ENCODE data around the gene SMPDL3B. TPM values are rescaled to one million over a fixed set of nuclear protein-coding genes. Genes with fewer than 3 reads are reported as not detected.

Gene SMPDL3B
- total RNA-seq, 4 donors from 2014 or later, result 0.48 to 3.2 (median 1.7) TPM

DNA sequence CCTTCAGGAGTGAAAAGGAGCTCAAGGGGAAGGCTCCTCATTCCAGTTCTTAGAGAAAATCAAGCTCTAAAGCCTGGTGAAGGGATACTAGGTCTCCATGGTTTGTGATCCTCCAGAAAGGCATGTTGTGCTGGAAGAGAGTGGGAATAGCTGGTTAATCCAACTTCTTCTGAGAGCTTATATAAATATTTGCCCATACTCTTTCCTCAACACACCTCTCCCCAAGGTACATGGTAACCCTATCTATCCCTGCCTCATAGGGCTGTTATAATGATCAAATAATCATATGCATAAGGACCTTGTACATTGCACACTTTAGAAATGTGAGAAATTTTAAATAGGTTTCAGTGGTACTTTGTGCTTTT lies 39.6 kb downstream of the SMPDL3B start:
- no peak for DNase-seq (ENCODE audit: low spot score in 2 of 2)
- Histone ChIP-seq H3K36me3 (peaks cover 41% of the 10 kb centered on the region), H3K4me1 (peaks cover 20% of the 10 kb centered on the region), H3K27ac (no peak overlapping the region), H3K9me3 (no peaks in the 10 kb centered on the region), H3K4me3 (no peak overlapping the region), H3K27me3 (no peaks in the 10 kb centered on the region)
- TF ChIP-seq POLR2A (IDR thresholded peaks at IDR 0.05) (no peak), POLR2AphosphoS5 (IDR thresholded peaks at IDR 0.05) (no peak), EP300 (IDR thresholded peaks at IDR 0.05) (no peak)
- TF ChIP-seq, protein P1, sequence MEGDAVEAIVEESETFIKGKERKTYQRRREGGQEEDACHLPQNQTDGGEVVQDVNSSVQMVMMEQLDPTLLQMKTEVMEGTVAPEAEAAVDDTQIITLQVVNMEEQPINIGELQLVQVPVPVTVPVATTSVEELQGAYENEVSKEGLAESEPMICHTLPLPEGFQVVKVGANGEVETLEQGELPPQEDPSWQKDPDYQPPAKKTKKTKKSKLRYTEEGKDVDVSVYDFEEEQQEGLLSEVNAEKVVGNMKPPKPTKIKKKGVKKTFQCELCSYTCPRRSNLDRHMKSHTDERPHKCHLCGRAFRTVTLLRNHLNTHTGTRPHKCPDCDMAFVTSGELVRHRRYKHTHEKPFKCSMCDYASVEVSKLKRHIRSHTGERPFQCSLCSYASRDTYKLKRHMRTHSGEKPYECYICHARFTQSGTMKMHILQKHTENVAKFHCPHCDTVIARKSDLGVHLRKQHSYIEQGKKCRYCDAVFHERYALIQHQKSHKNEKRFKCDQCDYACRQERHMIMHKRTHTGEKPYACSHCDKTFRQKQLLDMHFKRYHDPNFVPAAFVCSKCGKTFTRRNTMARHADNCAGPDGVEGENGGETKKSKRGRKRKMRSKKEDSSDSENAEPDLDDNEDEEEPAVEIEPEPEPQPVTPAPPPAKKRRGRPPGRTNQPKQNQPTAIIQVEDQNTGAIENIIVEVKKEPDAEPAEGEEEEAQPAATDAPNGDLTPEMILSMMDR (IDR thresholded peaks at IDR 0.05), result no peak

DNA sequence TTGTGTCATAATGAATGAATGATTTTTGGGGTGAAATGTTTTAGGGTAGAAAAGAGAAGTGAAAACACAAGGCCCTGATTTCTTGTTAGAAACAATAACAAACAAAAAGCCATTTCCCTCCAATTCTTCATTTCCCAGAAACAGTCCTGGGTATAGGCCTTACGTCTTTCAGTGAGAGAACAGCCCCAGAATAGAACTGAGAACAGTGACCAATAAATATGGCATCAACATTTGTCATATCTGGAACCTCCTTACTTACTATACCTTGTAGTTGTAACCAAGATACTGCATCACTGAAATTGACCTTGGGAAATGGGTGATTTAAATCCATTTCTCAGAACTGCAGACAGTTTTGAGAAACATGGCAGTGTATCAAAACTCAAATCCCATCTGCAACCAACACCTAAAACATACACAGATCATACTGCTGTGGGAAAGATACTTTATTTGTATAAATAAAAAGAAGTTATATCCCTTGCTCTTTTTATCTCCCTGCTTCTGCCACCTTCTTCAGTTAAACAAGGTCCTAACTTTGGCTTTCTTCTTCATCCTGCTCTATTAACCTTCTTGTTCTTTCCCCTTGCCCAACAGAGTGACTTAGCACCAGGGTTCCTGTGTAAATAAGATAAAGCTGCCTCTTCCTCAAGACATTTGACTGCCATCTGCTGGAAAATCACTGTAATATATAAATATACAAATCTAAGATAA lies 44.5 kb downstream of the SMPDL3B start:
- Histone ChIP-seq H3K9me3 (no peaks in the 10 kb centered on the region), H3K4me3 (no peak overlapping the region), H3K36me3 (peaks cover 27% of the 10 kb centered on the region), H3K27me3 (no peaks in the 10 kb centered on the region), H3K4me1 (no peaks in the 10 kb centered on the region), H3K27ac (no peak overlapping the region)
- no peak for DNase-seq (ENCODE audit: low spot score in 2 of 2)
- 81% methylated on average over 1 of the region's 1 CpG for WGBS
- no peak for TF ChIP-seq POLR2AphosphoS5 (IDR thresholded peaks at IDR 0.05)
- TF ChIP-seq, protein P1 (IDR thresholded peaks at IDR 0.05), result peak; percentile 35 to 37

DNA sequence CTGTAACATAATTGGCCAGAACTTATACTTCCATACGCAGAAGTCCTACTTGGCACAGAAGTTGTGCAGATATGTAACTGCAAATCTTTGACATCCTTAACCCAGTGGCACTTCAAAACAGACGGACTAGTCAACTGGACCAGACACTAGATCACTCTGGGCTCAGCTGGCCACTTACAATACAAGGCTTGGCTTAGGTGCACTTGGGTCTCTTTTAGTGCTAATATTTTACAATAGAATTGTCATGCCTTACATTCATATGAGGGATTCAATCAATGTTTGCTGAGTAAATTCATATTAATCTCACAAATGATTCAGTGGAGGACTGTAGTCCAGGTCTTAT lies 45.0 kb downstream of the SMPDL3B start:
- H3K9me3 ChIP-seq, result no peaks in the 10 kb centered on the region
- no peaks in the 10 kb centered on the region for H3K4me1 ChIP-seq
- TF ChIP-seq POLR2AphosphoS5 (IDR thresholded peaks at IDR 0.05) (no peak), POLR2A (IDR thresholded peaks at IDR 0.05) (no peak), EP300 (IDR thresholded peaks at IDR 0.05) (no peak)
- TF ChIP-seq, protein P1 (IDR thresholded peaks at IDR 0.05), result no peak
- H3K27ac ChIP-seq, result no peak overlapping the region
- H3K27me3 ChIP-seq, result no peaks in the 10 kb centered on the region
- 26% methylated on average over 2 of the region's 2 CpGs for WGBS
- H3K4me3 ChIP-seq, result no peak overlapping the region
- H3K36me3 ChIP-seq, result peaks cover 26% of the 10 kb centered on the region
- no peak for DNase-seq (ENCODE audit: low spot score in 2 of 2)

DNA sequence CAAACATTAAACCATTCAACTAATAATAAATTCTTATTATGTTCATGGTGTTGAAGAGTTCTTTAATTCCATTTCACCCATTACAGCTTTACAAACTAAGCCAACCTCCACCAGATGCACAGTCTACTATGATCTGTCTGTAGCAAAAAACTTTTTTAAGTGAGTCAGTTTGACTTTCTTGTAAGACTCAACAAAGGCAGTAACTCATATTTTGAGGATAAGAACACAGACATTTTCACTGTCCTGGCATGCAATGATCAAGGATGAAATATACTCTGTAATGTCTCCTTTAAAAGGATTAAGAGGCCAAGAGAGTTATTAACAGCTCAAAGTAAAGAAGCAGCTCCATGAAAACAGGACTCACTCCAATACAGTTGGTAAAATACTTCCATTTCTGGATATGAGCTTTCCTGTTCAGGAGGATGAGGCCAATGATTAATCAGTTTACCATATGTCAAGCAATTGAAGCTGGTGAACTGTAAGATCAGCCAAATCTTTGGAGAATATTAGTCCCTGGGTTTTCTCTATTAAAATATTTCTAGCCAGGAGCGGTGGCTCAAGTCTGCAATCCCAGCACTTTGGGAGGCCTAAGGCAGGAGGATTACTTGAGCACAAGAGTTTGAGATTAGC lies 45.5 kb downstream of the SMPDL3B start:
- H3K27me3 ChIP-seq, result no peaks in the 10 kb centered on the region
- no peak for DNase-seq (ENCODE audit: low spot score in 2 of 2)
- no peak for TF ChIP-seq EP300 (IDR thresholded peaks at IDR 0.05)
- TF ChIP-seq, protein P1 (IDR thresholded peaks at IDR 0.05), result no peak
- no peak for TF ChIP-seq POLR2A (IDR thresholded peaks at IDR 0.05)
- no peak for TF ChIP-seq POLR2AphosphoS5 (IDR thresholded peaks at IDR 0.05)
- no peak overlapping the region for H3K27ac ChIP-seq
- H3K4me3 ChIP-seq, result no peak overlapping the region
- H3K9me3 ChIP-seq, result no peaks in the 10 kb centered on the region
- H3K36me3 ChIP-seq, result peaks cover 29% of the 10 kb centered on the region
- 93% methylated on average over 1 of the region's 1 CpG for WGBS
- no peaks in the 10 kb centered on the region for H3K4me1 ChIP-seq

DNA sequence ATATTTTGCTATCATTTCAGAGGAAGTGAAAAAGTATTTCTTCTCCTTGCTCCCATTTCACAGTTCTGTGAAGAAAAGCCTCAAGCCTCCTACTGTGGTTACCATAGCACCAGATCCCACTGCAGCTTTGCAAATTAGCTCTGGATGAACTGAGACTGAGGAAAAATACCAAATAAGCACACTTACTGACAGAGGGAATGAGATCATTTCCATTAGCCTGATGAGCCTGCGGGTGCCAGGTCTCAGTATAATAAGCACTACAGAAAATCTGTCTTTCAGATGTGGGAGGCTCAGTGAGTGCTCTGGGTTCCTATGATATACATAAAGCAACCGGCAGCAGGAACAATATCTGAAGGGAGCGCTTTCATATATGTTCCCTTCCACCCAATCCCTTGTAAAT lies 46.3 kb downstream of the SMPDL3B start:
- no peaks in the 10 kb centered on the region for H3K4me1 ChIP-seq
- DNase-seq (ENCODE audit: low spot score in 2 of 2), result no peak
- TF ChIP-seq POLR2A (IDR thresholded peaks at IDR 0.05) (no peak), EP300 (IDR thresholded peaks at IDR 0.05) (no peak), POLR2AphosphoS5 (IDR thresholded peaks at IDR 0.05) (no peak)
- TF ChIP-seq, protein P1 (IDR thresholded peaks at IDR 0.05), result no peak
- no peaks in the 10 kb centered on the region for H3K27me3 ChIP-seq
- H3K9me3 ChIP-seq, result no peaks in the 10 kb centered on the region
- H3K27ac ChIP-seq, result no peak overlapping the region
- WGBS, result 69% methylated on average over 3 of the region's 3 CpGs
- peaks cover 26% of the 10 kb centered on the region for H3K36me3 ChIP-seq
- no peak overlapping the region for H3K4me3 ChIP-seq
